ENCODE measurements around the gene EYS. TPM values are rescaled to one million over a fixed set of nuclear protein-coding genes. Genes with fewer than 3 reads are reported as not detected.

The EYS gene
- polyA plus RNA-seq, 1 of the 3 experiments (the other 2 are of a cell fraction) = 0.05 TPM

DNA sequence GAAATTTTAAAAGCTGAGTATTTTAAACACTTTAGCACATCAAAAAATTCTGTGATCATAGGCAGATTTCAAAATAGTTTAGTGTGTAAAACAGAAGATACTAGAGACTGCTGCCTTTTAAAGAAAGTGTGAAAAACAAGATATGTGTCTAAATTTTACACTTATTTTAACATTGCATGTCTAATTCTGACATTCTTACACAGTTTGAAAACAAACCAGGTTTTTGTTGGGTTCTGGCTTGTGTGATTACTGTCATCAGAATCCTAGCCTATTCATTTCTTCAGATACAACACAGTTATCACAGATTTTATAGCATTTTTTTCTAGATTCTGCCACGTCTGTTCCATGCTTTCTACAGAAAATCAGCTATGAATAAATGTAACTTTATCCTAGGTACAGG, 257.1 kb downstream of the EYS start:
- Histone ChIP-seq H3K27me3 (ENCODE audit: insufficient read depth) (no peaks in the 10 kb centered on the region), H3K9me2 (no peaks in the 10 kb centered on the region), H3F3A (replicated peaks; ENCODE audit: insufficient read depth) (no peaks in the 10 kb centered on the region), H4K20me1 (ENCODE audit: insufficient read depth) (no peaks in the 10 kb centered on the region), H3K9me3 (no peaks in the 10 kb centered on the region), H3K27ac (ENCODE audit: low read depth in 2 of 2, low read length in 1 of 2) (no peak overlapping the region), H3K4me1 (ENCODE audit: control insufficient read depth in 1 of 2, insufficient read depth in 2 of 2, low read depth in 1 of 2, low read length in 1 of 2) (no peaks in the 10 kb centered on the region; a peak in 1 of 4 replicates), H3K4me2 (no peak overlapping the region), H3K9ac (no peak overlapping the region), H2AFZ (ENCODE audit: low read depth) (no peak overlapping the region), H3K36me3 (replicated peaks in 1 of 2; ENCODE audit: control insufficient read depth in 1 of 2, insufficient read depth in 2 of 2, low read length in 1 of 2) (no peaks in the 10 kb centered on the region), H3K79me2 (ENCODE audit: insufficient read depth) (no peaks in the 10 kb centered on the region), H3K4me3 (ENCODE audit: low read depth in 2 of 2, low read length in 1 of 2) (no peak overlapping the region)
- CTCF ChIA-PET = interaction anchor here (0.7 kb wide), 1 partner anchor 24 kb away, joined by 3 read pairs; no protein-coding TSS in a partner anchor
- POLR2A ChIA-PET = no interaction called here
- TF ChIP-seq TCF12 (IDR thresholded peaks at IDR 0.05) (no peak), SIN3A (IDR thresholded peaks at IDR 0.05; ENCODE audit: borderline replicate concordance, low read depth, low read length) (no peak), FOXM1 (IDR thresholded peaks at IDR 0.05; ENCODE audit: low read depth) (no peak), JUND (IDR thresholded peaks at IDR 0.05) (no peak), MXI1 (IDR thresholded peaks at IDR 0.05; ENCODE audit: low read depth, low read length) (no peak), POLR2AphosphoS5 (IDR thresholded peaks at IDR 0.05; ENCODE audit: low read depth, low read length) (no peak), MEF2A (IDR thresholded peaks at IDR 0.05; ENCODE audit: borderline replicate concordance, low read depth) (no peak), YY1 (IDR thresholded peaks at IDR 0.05; ENCODE audit: low read depth) (no peak), TEAD4 (IDR thresholded peaks at IDR 0.05; ENCODE audit: borderline replicate concordance, insufficient read depth) (no peak), RCOR1 (IDR thresholded peaks at IDR 0.05; ENCODE audit: low read length) (no peak), CHD2 (IDR thresholded peaks at IDR 0.05; ENCODE audit: low read length, partially characterized antibody) (no peak), RFX5 (IDR thresholded peaks at IDR 0.05; ENCODE audit: low read length) (no peak), SMC3 (IDR thresholded peaks at IDR 0.05; ENCODE audit: low read depth, low read length) (no peak), RAD21 (IDR thresholded peaks at IDR 0.05; ENCODE audit: low read length) (no peak), NFIC (IDR thresholded peaks at IDR 0.05; ENCODE audit: borderline replicate concordance) (no peak)
- TF ChIP-seq, protein P1, sequence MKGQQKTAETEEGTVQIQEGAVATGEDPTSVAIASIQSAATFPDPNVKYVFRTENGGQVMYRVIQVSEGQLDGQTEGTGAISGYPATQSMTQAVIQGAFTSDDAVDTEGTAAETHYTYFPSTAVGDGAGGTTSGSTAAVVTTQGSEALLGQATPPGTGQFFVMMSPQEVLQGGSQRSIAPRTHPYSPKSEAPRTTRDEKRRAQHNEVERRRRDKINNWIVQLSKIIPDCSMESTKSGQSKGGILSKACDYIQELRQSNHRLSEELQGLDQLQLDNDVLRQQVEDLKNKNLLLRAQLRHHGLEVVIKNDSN (IDR thresholded peaks at IDR 0.05; ENCODE audit: borderline replicate concordance, low read depth) = no peak
- TF ChIP-seq, protein P2, sequence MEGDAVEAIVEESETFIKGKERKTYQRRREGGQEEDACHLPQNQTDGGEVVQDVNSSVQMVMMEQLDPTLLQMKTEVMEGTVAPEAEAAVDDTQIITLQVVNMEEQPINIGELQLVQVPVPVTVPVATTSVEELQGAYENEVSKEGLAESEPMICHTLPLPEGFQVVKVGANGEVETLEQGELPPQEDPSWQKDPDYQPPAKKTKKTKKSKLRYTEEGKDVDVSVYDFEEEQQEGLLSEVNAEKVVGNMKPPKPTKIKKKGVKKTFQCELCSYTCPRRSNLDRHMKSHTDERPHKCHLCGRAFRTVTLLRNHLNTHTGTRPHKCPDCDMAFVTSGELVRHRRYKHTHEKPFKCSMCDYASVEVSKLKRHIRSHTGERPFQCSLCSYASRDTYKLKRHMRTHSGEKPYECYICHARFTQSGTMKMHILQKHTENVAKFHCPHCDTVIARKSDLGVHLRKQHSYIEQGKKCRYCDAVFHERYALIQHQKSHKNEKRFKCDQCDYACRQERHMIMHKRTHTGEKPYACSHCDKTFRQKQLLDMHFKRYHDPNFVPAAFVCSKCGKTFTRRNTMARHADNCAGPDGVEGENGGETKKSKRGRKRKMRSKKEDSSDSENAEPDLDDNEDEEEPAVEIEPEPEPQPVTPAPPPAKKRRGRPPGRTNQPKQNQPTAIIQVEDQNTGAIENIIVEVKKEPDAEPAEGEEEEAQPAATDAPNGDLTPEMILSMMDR (IDR thresholded peaks at IDR 0.05) = no peak
- TF ChIP-seq, protein P3, sequence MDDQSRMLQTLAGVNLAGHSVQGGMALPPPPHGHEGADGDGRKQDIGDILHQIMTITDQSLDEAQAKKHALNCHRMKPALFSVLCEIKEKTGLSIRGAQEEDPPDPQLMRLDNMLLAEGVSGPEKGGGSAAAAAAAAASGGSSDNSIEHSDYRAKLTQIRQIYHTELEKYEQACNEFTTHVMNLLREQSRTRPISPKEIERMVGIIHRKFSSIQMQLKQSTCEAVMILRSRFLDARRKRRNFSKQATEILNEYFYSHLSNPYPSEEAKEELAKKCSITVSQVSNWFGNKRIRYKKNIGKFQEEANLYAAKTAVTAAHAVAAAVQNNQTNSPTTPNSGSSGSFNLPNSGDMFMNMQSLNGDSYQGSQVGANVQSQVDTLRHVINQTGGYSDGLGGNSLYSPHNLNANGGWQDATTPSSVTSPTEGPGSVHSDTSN (IDR thresholded peaks at IDR 0.05) = no peak
- TF ChIP-seq, protein P4, sequence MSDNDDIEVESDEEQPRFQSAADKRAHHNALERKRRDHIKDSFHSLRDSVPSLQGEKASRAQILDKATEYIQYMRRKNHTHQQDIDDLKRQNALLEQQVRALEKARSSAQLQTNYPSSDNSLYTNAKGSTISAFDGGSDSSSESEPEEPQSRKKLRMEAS (IDR thresholded peaks at IDR 0.05; ENCODE audit: low read depth) = no peak
- 15% methylated on average over 1 of the region's 1 CpG for WGBS (ENCODE audit: low lambda C conversion rate)
- DNase-seq = no peak

Measured in SK-N-SH (cell line).